Stimulated activated CD4-positive, alpha-beta T cell treated with anti-CD3 and anti-CD28 coated beads, Interleukin-4, amount 100 ng/mL, for 1 hour (primary cell): ENCODE measurements around the gene RARB.

ENCODE experiments used
- DNase-seq: peaks from one replicate; pipeline ENCODE4 v3.0.0-alpha.2; 2020

The RARB gene

GRCh38 chr3:25473246-25473645 lies 45.2 kb downstream of the RARB start:
- DNase-seq, result no peak

- DNase-seq, result no peak
Observed at GRCh38 chr3:25474052-25474451, 46.0 kb downstream of the RARB start.

GRCh38 chr3:25476639-25477038 lies 48.6 kb downstream of the RARB start:
- no peak for DNase-seq

DNA sequence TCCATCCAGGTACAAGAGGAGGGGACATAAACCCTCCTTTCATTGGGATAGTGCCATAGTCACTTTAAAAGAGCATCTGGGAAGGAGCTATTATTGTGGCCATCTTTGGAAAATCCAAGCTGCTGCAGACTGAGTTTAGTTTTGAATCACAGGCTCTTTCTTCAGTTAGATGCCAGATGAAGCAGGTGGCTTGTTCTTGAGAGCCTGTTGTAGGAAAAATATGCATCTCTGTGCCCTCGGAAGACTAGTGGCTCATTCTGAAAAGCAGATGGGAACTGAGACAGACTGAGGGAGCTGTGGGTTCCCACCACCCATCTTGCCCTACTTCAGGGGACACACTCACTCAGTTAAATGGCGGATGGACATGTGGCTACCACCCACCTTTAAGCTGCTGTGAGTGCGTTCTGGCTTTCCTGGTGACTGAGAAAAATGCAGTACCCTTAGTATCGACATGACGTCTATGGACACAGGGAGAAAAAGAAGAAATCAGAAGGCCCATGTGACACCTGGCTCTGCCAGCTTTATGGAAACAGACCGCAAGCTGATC lies 50.2 kb downstream of the RARB start:
- no peak for DNase-seq

DNA sequence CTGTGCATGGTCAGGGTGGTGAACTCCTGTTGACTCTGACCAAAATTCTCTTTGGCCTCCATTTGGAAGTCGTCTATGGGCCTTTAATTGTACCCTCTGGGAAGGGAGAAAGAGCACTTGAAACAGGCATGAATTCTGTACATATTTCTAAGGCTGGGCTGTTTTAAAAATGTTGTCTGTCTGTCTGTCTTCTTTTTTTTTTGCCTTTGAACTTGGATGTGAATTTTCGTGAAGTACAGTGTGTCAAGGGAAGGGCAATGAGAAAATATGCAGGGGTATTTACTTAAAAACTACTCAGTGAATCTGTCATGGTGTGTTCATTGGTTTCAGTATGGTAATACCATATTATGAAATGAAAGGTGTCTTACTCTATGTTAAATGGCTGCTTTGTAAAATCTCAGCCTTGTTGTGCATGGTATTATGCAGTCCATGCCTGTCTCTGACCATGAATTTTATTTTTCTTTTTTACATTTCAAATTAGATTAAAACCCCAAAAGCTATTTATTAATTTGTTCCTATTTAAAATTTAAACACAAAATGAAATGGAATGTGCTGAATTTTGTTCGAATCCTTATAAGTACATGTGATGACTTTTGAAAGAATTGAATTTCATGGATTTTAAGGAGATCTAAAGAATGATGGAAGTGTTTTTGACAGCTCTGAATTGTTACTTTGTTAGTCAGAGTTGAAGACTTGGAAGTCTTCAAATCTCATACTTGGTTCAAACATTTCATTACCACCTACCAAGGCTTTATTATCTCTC lies 51.1 kb downstream of the RARB start:
- DNase-seq, result no peak

GRCh38 chr3:25479727-25480010 lies 51.6 kb downstream of the RARB start:
- no peak for DNase-seq

DNA sequence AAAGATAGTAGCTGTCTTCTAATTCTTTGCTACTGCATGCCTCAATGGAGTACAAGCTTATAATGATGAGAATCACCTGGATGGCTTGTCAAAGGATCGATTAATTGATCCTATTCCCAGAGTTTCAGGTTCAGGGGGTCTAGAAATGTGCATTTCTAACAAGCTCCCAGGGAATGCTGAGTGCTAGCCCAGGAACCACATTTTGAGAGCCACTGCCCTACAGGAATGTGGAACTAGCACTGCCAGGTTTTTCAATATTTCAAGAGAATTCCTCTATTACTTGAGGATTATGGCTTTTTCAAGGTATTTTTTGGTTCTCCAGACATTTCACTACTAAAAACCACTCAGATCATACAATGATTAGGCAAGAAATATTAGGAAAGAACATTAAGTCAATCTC lies 52.7 kb downstream of the RARB start:
- DNase-seq, result no peak

- DNase-seq, result no peak
Observed at GRCh38 chr3:25481386-25481785, 53.3 kb downstream of the RARB start.

DNA sequence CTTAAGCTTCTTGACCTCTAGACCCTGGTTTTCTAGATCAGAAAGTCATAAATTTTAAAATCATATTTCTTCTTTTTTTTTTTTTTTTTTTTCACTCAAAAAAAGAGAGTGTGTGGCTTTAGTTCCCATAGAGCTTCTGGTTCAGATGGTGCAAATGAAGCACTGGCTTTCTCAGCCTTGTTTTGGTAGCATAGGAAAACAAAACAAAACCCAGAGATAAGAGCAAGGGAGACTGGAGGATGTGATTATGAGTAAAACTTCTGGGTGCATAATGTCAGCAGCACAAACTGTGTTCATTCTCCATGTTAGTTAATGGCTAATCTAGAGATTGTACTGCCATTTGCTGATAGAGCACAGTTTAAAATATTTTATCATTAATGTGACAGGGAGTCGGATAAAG lies 55.4 kb downstream of the RARB start:
- no peak for DNase-seq

DNA sequence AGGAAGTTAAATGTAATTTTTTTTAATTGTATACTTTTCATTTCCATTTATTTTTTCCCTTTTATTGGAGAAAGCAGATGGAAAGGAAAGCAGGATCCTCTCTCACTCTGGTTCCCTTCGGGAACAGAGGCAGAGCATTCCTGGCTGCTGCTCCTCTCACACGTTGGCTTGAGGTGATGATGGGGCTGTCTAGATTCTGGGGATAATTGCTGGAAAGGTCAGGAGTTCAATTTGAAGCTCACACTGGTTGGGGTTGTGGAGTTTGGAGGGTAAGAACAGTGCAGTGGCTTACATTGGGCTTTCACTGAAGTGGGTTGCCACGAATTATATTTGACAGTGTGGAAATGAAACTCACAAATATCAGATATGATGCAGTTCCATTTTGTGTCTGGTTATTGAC lies 57.6 kb downstream of the RARB start:
- DNase-seq, result no peak

DNA sequence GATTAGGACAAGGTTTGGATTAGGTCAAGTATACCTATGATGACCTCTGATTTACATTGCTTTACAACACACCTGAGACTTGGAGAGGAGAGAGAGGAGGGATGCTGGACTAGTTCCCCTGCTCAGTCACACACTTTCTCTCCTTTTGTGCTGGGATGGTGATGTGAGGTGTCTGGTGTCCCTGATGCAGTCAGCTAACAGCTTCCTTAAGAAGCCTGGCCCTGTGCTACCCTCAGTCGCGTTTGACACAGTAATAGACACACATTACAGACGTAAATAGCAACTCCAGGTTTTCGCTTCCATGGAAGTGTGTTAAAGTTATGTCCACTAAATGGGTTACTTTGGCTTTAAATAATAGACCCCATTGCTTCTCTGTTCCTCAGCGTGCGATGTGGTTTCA lies 58.9 kb downstream of the RARB start:
- DNase-seq, result no peak

GRCh38 chr3:25489858-25490593 lies 62.0 kb downstream of the RARB start:
- no peak for DNase-seq

GRCh38 chr3:25493246-25493645 lies 65.2 kb downstream of the RARB start:
- no peak for DNase-seq

DNA sequence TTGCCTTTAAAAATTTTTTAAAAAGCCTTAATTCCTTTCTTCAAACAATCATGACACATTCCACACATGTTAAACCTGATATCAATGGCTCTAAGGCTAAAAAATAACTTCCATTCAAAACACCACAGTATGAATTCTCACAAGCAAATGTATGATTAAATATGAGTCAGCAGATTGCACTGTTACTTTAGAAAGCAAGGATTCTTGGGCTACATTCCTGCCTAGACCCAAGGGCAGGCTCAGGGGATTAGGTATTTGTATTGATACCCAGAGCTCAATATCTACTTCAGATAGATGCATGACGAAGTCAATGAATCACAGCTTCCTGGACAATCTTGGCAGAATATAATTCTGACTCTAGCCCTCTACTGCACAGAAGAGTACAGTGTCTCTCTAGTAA lies 65.7 kb downstream of the RARB start:
- DNase-seq, result no peak

- DNase-seq, result no peak
Observed at GRCh38 chr3:25495304-25495703, 67.2 kb downstream of the RARB start.

- DNase-seq, result no peak
Observed at GRCh38 chr3:25495726-25496253, 67.7 kb downstream of the RARB start.

DNA sequence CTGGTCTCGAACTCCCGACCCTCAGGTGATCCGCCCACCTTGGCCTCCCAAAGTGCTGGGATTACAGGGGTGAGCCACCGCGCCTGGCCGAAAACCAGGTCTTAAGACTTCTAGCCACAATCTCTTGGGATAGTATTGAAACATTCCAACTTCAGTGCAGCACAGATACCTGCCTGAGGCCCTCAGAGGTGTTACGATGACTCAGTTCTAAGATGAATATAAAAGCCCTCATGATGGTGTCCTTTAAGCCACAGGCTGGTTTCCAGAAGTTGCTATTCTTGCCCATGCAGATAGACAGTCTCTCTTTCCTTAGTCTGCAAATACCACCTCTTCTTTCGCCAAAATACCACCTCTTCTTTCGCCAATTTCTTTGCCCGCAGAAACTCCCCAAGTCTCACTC lies 69.0 kb downstream of the RARB start:
- no peak for DNase-seq

GRCh38 chr3:25500706-25501210 lies 72.7 kb downstream of the RARB start:
- no peak for DNase-seq

DNA sequence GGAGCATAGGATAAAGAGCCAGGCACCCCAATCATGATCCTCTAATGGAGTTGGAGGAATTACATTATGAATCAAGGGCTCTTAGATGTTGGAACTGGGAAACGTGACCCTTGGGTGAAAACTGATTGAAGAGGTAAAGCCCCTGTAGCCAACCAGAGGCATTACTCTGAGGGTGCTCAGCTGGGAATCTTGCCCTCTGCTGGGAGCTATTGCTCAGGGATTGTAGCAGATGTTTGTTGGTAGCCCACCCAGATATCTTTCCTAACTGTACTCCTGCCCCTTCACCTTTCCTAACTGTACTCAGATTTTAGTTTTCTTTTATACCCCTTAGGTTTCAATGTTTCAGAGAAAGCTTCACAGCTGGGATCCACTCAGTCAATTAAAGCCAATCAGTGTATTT lies 74.2 kb downstream of the RARB start:
- DNase-seq, result no peak

DNA sequence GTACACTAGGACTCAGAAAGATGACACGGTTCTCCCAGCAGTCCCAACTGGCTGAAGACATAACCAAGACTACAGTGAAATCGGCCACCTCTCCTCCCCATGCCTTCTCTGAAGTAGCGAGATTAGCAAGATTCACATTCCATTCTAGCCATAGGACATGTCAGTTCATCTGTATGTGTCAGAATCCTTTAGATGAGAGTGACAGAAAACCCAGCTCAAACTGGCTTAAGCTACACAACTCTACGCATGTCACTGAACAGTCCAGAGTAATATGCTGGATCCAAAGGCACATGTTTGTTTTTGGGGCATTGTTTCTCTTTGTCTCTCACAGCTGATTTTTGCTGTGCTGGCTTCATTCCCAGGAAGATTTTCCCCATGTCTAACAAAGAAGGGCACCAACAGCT lies 75.8 kb downstream of the RARB start:
- no peak for DNase-seq

GRCh38 chr3:25505581-25505980 lies 77.5 kb downstream of the RARB start:
- no peak for DNase-seq

- no peak for DNase-seq
Observed at GRCh38 chr3:25507811-25508210, 79.7 kb downstream of the RARB start.

DNA sequence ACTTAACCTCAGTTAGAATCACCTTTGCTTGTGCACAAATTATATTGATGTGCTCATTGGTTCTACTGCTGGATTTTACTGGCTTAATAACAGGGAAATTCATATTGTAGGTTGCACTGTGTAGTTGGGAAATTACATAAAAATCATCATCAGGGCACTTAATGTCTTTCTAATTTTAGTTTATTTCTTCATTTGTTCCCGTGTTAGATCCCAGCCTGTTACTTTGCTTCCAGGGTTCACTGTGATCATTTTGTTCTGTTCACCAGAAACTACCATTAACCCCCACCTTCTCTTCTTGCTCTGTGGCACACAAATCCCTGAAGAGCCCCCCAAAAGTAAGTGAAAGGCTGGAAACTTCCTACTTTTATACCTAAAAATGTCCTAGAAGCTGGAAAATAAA lies 80.4 kb downstream of the RARB start:
- no peak for DNase-seq

- DNase-seq, result no peak
Observed at GRCh38 chr3:25508901-25509300, 80.8 kb downstream of the RARB start.
